Immature natural killer cell (primary cell): Measurements from ENCODE around the gene ACIN1. TPM values are rescaled to one million over a fixed set of nuclear protein-coding genes. Genes with fewer than 3 reads are reported as not detected.

ENCODE experiments used
- DNase-seq, 3 donors: peaks; one replicate each; pipeline ENCODE4 v3.0.0; 2022; ENCODE audit warnings: mixed read lengths in 1 of 3
- H3K27ac Mint-ChIP-seq, 6 donors: one replicate each; pipeline ENCODE4 v1.8.0; 2020; ENCODE audit warnings: mixed read lengths in 6 of 6, mild to moderate bottlenecking in 5 of 6, inconsistent platforms in 4 of 6, moderate library complexity in 3 of 6
- H3K27me3 Mint-ChIP-seq, 3 donors: one replicate each; pipeline ENCODE4 v1.8.0; 2020 to 2021; ENCODE audit warnings: low read depth in 3 of 3, mild to moderate bottlenecking in 3 of 3, mixed read lengths in 3 of 3, moderate library complexity in 3 of 3, inconsistent platforms in 1 of 3
- H3K36me3 Mint-ChIP-seq, 3 donors: one replicate each; pipeline ENCODE4 v1.8.0; 2020; ENCODE audit warnings: mixed read lengths in 3 of 3, inconsistent platforms in 2 of 3, mild to moderate bottlenecking in 2 of 3
- H3K4me1 Mint-ChIP-seq, 2 donors: one replicate each; pipeline ENCODE4 v1.8.0; 2020; ENCODE audit warnings: inconsistent platforms in 2 of 2, mild to moderate bottlenecking in 2 of 2, mixed read lengths in 2 of 2, moderate library complexity in 1 of 2
- H3K4me3 Mint-ChIP-seq, 5 donors: one replicate each; pipeline ENCODE4 v1.8.0; 2020; ENCODE audit warnings: mild to moderate bottlenecking in 5 of 5, mixed read lengths in 5 of 5, inconsistent platforms in 3 of 5, moderate library complexity in 3 of 5
- H3K9me3 Mint-ChIP-seq, 6 donors: one replicate each; pipeline ENCODE4 v1.8.0; 2020; ENCODE audit warnings: mild to moderate bottlenecking in 6 of 6, mixed read lengths in 6 of 6, inconsistent platforms in 4 of 6, moderate library complexity in 3 of 6
- polyA plus RNA-seq, 3 donors: library from polyadenylated mRNA; unstranded; fragments of 300-500 nt; fragmentation: Illumina TruSeq; gene quantifications; one replicate each; pipeline ENCODE4 v1.2.3, GENCODE V29; 2021

The ACIN1 gene
- polyA plus RNA-seq, 3 donors from 2014 or later, result 0.40 to 15.0 (median 4.5) TPM

DNA sequence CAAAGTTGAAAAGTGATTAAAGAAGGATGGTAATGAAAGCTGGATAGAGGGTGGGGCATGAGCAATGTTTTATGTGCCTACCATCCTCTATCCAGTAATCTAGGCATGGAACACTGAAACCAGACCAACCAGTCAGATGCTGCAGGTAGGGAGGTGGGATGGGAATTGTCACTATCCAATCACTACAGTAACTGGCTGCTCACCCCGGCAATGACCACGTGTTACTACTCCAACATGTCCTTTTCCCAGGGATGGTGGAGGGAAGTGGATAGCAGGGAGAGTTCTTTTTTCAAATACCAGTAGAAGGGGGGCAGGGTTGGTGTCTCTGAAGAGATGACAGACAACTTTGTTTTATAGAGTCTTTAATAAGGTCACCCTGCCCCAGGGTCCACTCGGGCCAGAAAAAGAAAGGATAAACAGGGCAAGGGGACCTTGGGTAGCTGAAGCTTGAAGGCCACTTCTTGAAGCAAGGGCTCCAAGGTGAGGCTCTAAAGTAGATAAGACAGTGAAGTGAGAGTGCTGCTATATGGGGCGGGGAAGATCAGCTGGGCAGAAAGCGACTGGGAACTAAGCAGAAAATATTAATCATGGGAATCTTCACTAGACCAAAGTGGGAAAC lies 22.9 kb downstream of the ACIN1 start:
- H3K4me1 Mint-ChIP-seq, result peaks cover 33 to 35% of the 10 kb centered on the region in 2 donors
- peak overlapping the region; percentile 90 to 97 (median 91) for H3K4me3 Mint-ChIP-seq
- peak overlapping the region; percentile 84 to 94 (median 90) for H3K27ac Mint-ChIP-seq
- no peaks in the 10 kb centered on the region for H3K9me3 Mint-ChIP-seq
- no peak for DNase-seq
- H3K36me3 Mint-ChIP-seq, result peaks cover 7 to 12% (median 9%) of the 10 kb centered on the region in 3 donors
- H3K27me3 Mint-ChIP-seq, result peaks cover 0 to 9% (median 0%) of the 10 kb centered on the region in 3 donors

- Mint-ChIP-seq H3K36me3 (peaks cover 7 to 9% (median 8%) of the 10 kb centered on the region in 3 donors), H3K4me3 (peak overlapping the region; percentile 90 to 97 (median 91)), H3K27ac (peak overlapping the region; percentile 84 to 94 (median 90)), H3K27me3 (peaks cover 0 to 10% (median 0%) of the 10 kb centered on the region in 3 donors), H3K9me3 (no peaks in the 10 kb centered on the region), H3K4me1 (peaks cover 33 to 35% of the 10 kb centered on the region in 2 donors)
- DNase-seq, result peak; percentile 56 to 66 (median 59)
Measured at GRCh38 chr14:23071244-23071920, 23.6 kb downstream of the ACIN1 start.

DNA sequence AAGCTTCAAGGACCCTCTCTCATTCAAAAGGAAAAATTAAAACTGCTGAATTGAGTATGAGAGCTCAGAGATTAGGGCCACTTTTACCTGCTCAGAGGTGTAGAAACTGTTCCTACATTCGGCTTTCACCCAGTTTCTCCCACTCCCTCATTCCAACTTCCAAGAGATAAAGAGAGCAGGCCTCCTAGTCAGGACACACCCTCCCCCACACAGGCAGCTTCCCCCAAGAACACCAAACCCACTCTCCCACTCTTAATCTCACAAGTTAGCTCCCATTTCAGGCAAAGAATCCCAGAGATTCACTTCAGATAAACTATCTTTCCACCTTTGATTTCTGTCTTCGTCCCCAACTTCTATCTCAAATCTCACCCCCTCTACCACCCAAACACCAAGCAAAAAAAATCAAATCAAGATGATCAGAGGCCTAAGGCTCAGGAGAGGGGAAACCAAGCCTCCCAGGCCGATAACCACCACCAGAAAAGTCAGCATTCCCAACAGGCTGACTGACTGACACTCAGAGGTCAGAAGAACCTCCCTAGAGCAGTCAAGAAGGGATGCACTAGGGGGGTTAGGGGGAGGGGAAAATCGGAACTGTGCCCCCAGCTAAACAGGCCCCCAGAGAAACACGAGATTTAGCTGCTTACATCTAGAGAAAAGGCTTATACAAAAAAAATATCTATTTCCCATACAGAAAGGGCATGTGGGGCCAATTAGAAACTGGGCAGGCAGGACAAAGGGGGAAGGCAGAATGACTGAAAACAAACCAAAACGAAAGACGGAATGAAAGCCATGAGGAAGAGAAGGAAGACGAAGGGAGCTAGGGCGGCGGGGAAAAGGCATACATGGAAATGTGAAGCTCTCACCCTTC lies 24.4 kb downstream of the ACIN1 start:
- H3K9me3 Mint-ChIP-seq, result no peaks in the 10 kb centered on the region
- peaks cover 33 to 35% of the 10 kb centered on the region in 2 donors for H3K4me1 Mint-ChIP-seq
- DNase-seq, result no peak
- peaks cover 0 to 10% (median 4%) of the 10 kb centered on the region in 3 donors for H3K27me3 Mint-ChIP-seq
- peak overlapping the region; percentile 84 to 94 (median 90) for H3K27ac Mint-ChIP-seq
- H3K36me3 Mint-ChIP-seq, result peaks cover 11 to 14% (median 14%) of the 10 kb centered on the region in 3 donors
- H3K4me3 Mint-ChIP-seq, result peak overlapping the region; percentile 90 to 97 (median 91)

DNA sequence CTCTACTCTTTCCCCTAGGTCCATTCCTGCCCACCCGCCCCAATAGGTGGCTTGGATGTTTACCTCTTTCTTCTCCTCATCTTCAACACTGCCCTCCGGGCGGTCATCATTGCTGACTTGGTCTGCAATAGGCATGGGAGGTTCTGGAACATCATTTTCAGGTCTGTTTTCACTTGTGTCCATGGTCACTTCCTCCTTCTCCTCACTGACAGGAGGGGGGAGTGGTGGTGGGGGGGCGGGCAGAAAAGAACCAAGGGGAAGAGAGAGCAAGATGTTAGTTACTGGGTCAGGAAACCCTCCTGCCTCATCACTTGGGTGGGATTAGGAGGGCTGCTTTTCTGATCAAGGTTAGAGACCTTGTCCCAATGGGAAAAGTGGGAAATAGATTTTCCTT lies 25.5 kb downstream of the ACIN1 start:
- no peaks in the 10 kb centered on the region for H3K9me3 Mint-ChIP-seq
- H3K4me1 Mint-ChIP-seq, result peaks cover 33 to 35% of the 10 kb centered on the region in 2 donors
- peak overlapping the region in 3 of 6 donors; percentile 22 to 78 (median 76) for H3K27ac Mint-ChIP-seq
- DNase-seq, result no peak
- no peak overlapping the region for H3K4me3 Mint-ChIP-seq
- peaks cover 0 to 10% (median 5%) of the 10 kb centered on the region in 3 donors for H3K27me3 Mint-ChIP-seq
- H3K36me3 Mint-ChIP-seq, result peaks cover 8 to 12% (median 10%) of the 10 kb centered on the region in 3 donors

- DNase-seq, result peak; percentile 70 to 74 (median 74)
- Mint-ChIP-seq H3K4me1 (peaks cover 33 to 35% of the 10 kb centered on the region in 2 donors), H3K27ac (peak overlapping the region; percentile 23 to 84 (median 78)), H3K9me3 (no peaks in the 10 kb centered on the region), H3K27me3 (peaks cover 0 to 10% (median 5%) of the 10 kb centered on the region in 3 donors), H3K4me3 (peak overlapping the region; percentile 54 to 72 (median 66)), H3K36me3 (peaks cover 8 to 13% (median 10%) of the 10 kb centered on the region in 3 donors)
Measured at GRCh38 chr14:23068789-23069412, 26.0 kb downstream of the ACIN1 start.

GRCh38 chr14:23067847-23068788 lies 26.8 kb downstream of the ACIN1 start:
- Mint-ChIP-seq H3K4me3 (no peak overlapping the region), H3K4me1 (peaks cover 33 to 35% of the 10 kb centered on the region in 2 donors), H3K27me3 (peaks cover 0 to 10% (median 5%) of the 10 kb centered on the region in 3 donors), H3K27ac (peak overlapping the region in 3 of 6 donors; percentile 43 to 84 (median 76)), H3K9me3 (no peaks in the 10 kb centered on the region), H3K36me3 (peaks cover 8 to 21% (median 15%) of the 10 kb centered on the region in 3 donors)
- no peak for DNase-seq

DNA sequence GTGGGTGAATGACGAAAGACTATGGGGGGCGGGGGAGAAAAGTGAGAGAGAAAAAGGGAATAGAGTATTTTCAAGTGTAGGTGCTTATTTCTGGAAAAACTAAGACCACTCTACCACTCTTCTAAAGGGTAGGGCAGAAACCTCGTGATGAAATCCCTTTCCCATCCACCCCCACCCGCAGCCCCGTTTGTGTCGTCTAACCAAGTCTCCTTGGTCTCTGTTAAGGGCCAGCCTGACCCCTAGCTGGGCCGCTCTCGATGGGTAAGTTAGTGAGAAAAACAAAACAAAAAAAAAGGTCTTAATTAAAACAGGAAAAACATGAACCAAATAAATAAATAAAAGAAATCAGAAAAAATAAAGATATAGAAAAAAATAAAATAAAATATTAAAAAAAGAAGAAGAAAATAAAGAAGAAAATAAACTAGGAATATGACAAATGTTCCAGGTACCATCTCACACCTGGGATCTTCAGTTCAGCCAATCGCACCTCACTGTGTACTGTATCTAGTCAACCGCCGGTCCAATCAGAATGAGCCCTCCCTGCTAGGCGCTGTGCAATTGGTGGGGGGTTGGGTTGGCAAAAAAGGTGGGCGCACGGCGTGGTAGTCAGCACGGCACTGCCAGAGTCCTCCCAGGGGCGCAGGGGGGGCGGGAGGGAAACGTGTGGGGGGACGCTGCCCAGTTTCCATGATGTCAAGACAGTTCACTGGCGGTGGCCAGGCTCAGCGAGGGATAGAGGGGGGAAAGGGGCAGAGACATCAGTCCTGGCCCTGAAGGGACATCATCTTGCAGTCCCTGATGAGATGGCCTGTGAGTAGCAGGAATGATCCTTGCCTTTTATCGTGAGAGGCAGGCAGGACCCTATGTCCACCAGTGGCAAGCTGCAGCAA lies 27.8 kb downstream of the ACIN1 start:
- no peak for DNase-seq
- Mint-ChIP-seq H3K4me1 (peaks cover 30 to 32% of the 10 kb centered on the region in 2 donors), H3K36me3 (peaks cover 5 to 31% (median 19%) of the 10 kb centered on the region in 3 donors), H3K9me3 (no peaks in the 10 kb centered on the region), H3K27me3 (peaks cover 0 to 10% (median 5%) of the 10 kb centered on the region in 3 donors), H3K27ac (no peak overlapping the region), H3K4me3 (no peak overlapping the region)

DNA sequence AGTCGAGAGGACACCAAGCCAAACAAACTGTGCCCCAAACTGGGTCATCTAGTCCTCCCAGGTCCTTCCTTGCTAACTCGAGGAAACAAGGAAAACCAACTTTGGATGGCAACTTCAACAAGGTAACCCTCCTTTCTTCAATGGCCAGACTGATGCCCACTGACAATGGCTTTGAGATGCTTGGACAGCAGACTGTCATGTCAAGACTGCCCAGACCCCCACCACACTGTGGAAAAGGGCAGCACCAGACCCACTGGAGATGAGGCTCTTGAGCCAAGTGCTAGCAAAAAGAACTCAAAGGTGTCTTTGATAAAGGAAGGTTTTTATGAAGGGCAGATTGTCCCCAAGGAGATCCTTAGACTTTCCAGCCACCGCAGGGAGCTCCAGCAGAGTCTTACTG lies 28.6 kb downstream of the ACIN1 start:
- DNase-seq, result no peak
- no peak overlapping the region for H3K27ac Mint-ChIP-seq
- no peaks in the 10 kb centered on the region for H3K9me3 Mint-ChIP-seq
- H3K4me3 Mint-ChIP-seq, result no peak overlapping the region
- H3K4me1 Mint-ChIP-seq, result peaks cover 24 to 25% of the 10 kb centered on the region in 2 donors
- H3K36me3 Mint-ChIP-seq, result peaks cover 4 to 33% (median 19%) of the 10 kb centered on the region in 3 donors
- peaks cover 0 to 10% (median 5%) of the 10 kb centered on the region in 3 donors for H3K27me3 Mint-ChIP-seq

DNA sequence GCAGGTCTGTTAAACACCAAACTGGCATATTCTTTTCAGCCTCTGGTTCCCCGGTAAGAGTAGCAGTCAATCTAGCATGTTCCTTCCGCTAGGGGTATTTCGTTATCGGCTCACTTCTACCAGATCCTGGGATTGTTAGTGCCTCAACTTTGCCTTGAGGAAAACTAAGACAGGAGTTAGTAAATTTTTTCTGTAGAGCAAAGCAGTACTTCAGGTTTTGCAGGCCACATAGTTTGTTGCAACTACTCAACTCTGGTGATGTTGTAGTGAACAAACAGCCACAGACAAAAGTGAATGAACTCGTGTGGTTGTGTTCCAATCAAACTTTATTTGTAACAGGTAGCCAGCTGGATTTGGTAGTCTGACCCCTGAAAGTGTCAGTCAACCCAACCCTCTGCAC lies 31.3 kb downstream of the ACIN1 start:
- no peak overlapping the region for H3K4me3 Mint-ChIP-seq
- H3K27me3 Mint-ChIP-seq, result peaks cover 0 to 5% (median 5%) of the 10 kb centered on the region in 3 donors
- H3K4me1 Mint-ChIP-seq, result peaks cover 5% of the 10 kb centered on the region in 2 donors
- peak overlapping the region in 1 of 6 donors; percentile 73 for H3K27ac Mint-ChIP-seq
- H3K36me3 Mint-ChIP-seq, result peaks cover 4 to 34% (median 15%) of the 10 kb centered on the region in 3 donors
- no peak for DNase-seq
- peaks cover 0 to 1% (median 0%) of the 10 kb centered on the region in 6 donors for H3K9me3 Mint-ChIP-seq

DNA sequence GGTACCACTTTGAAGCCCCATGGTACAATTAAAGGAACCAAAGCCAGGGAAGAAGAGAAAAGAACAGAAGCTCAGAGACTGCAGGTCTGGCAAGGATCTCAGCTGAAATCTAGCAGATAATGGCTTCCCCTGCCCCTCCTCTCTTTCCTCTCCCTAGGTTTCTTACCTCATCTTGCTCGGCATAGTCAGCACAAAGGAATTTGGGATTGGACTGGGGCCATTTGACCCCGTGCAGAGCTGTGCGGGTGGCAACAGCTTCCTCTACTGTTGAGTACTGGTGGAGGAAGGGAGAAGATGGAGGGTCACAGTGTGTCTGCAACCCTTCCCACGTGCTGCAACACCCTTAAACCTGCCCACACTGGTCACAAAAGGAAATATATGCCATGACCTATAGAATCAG lies 32.9 kb downstream of the ACIN1 start:
- peaks cover 7% of the 10 kb centered on the region in 2 donors for H3K4me1 Mint-ChIP-seq
- H3K36me3 Mint-ChIP-seq, result peaks cover 4 to 33% (median 17%) of the 10 kb centered on the region in 3 donors
- DNase-seq, result no peak
- H3K27me3 Mint-ChIP-seq, result peaks cover under 1 to 6% (median 5%) of the 10 kb centered on the region in 3 donors
- peak overlapping the region in 1 of 6 donors; percentile 66 for H3K27ac Mint-ChIP-seq
- H3K4me3 Mint-ChIP-seq, result no peak overlapping the region
- H3K9me3 Mint-ChIP-seq, result peaks cover 0 to 1% (median 0%) of the 10 kb centered on the region in 6 donors

- DNase-seq, result no peak
- Mint-ChIP-seq H3K27me3 (peaks cover 2 to 5% (median 3%) of the 10 kb centered on the region in 3 donors), H3K9me3 (peaks cover 0 to 1% (median 0%) of the 10 kb centered on the region in 6 donors), H3K27ac (peak overlapping the region in 1 of 6 donors; percentile 22), H3K4me1 (peaks cover 18 to 19% of the 10 kb centered on the region in 2 donors), H3K36me3 (peaks cover 2 to 29% (median 14%) of the 10 kb centered on the region in 3 donors), H3K4me3 (no peak overlapping the region)
Measured at GRCh38 chr14:23060536-23061260, 34.2 kb downstream of the ACIN1 start.
